Measurements from ENCODE around the gene TUBA1A. TPM values are rescaled to one million over a fixed set of nuclear protein-coding genes. Genes with fewer than 3 reads are reported as not detected.

The TUBA1A gene
- 10 to 100 TPM; 70.6 to 71.2 TPM for total RNA-seq

DNA sequence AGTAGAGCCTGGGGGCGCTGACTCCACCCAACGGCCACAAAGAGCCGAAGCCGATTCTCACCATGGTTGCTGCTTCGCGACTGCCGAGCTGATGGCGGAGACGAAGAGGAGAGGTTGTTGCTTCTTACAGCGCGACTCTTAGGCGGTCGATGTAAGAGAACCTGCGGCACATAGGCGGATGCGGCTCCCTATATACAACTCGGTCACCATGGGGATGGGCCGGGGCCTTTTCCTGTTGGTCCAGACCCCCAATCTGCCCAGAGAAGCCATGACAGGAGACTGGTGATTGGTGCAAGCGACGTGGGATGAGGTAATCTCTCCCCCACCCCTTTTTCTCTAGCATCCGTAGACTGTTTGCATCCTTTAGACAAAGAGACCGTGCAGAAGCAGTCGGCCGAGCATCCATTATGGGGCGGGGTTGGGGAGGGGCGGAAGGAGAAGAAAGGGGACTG is at the start of gene TUBA1A:
Gene TUBA1A, minus strand, starts transcription at position 165 of the 452 bp plus-strand sequence. Its CDS starts 101 bp downstream, at position 64.
- DNase-seq (peak; percentile 99), ATAC-seq (peak; percentile 92)
- Mint-ChIP-seq H3K4me1 (ENCODE audit: low read depth) (peaks cover 16% of the 10 kb centered on the region), H3K36me3 (ENCODE audit: low read depth) (peaks cover 15% of the 10 kb centered on the region), H3K9me3 (no peaks in the 10 kb centered on the region), H3K27ac (peak within 1 kb of the TSS; percentile 97), H3K4me3 (peak within 1 kb of the TSS; percentile 95), H3K27me3 (no peaks in the 10 kb centered on the region)
- ChIA-PET POLR2A (interaction anchor here (0.6 to 4.8 kb wide), 15 partner anchors 9 to 553 kb away, joined by 3 to 72 read pairs (median 5); partner anchors contain the start of genes RHEBL1, TMBIM6, TUBA1B and TUBA1C), CTCF (interaction anchor here (0.7 to 3.0 kb wide), 8 partner anchors 9 to 178 kb away, joined by 3 to 13 read pairs (median 4); partner anchors contain the start of genes SPATS2 and TUBA1B)
- TF ChIP-seq CTCF (IDR thresholded peaks at IDR 0.05) = no peak
- intact Hi-C loops (cut with micrococcal nuclease) = loop anchor here (2.0 kb wide), 1 partner anchor 58 kb away; the partner anchor contains the start of gene TUBA1B

DNA sequence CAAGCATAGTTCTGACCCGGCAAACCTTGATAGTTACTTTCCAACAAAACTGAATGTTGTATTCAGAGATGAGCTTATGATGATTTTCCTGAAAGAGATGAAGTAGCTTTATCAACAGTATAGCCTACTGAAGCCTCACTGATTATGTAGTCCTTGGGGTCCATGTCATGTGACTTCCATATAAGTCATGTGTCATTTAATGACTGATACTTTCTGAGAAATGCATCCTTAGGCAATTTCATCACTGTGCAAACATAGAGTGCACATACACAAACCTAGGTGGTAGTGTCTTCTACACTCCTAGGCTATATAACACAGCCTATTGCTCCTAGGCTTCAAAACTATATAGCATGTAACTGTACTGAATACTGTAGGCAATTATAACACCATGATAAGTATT is 47.5 kb upstream of the TUBA1A start:
- H3K27me3 Mint-ChIP-seq = no peaks in the 10 kb centered on the region
- intact Hi-C loops (cut with micrococcal nuclease) = loop anchor here (10.0 kb wide), 1 partner anchor 142 kb away; the partner anchor contains the start of gene DHH
- DNase-seq (no peak), ATAC-seq (peak; percentile 11)
- peaks cover 13% of the 10 kb centered on the region for H3K4me1 Mint-ChIP-seq (ENCODE audit: low read depth)
- TF ChIP-seq CTCF (IDR thresholded peaks at IDR 0.05) = no peak
- CTCF ChIA-PET = interaction anchor here (0.7 to 2.5 kb wide), 5 partner anchors 128 to 172 kb away, joined by 3 to 27 read pairs (median 3); partner anchors contain the start of gene SPATS2
- H3K4me3 Mint-ChIP-seq = no peak overlapping the region
- peak overlapping the region; percentile 12 for H3K27ac Mint-ChIP-seq
- POLR2A ChIA-PET = interaction anchor here (1.2 to 1.4 kb wide), 2 partner anchors 15 to 106 kb away, joined by 4 to 11 read pairs; partner anchors contain the start of gene TUBA1B
- H3K36me3 Mint-ChIP-seq (ENCODE audit: low read depth) = no peaks in the 10 kb centered on the region
- no peaks in the 10 kb centered on the region for H3K9me3 Mint-ChIP-seq

DNA sequence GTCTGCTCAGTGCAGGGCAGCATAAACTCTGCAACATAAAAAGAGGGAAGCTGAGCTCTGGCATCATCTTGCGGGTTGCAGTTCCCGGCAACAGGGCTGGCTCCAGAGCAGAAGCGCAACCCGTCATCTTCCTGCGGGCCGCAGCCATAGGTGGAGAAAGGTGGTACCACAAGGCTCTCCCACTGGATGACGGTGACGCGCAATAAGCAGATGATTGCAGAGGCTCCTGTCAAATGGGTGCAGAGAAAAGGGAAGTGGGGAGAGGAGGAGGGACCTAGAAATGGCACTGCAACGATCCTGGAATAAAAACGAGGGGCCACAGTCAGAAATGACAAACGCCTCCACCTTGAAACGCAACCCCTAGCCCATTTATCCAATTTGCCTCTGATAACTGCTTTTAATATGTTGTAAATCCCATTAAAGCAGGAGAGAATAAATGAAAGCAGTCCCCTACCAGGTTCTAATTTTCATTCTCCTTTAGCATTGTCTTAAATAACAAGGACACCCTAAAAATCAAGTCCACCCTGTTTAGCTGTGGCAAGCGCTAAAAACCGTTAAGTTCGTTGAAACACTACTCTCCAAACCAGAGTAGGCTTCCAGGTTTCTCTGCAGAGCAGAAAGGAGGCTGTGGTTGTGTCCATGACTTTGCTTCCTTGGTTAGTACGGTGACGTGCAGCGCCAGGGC is 45.1 kb upstream of the TUBA1A start:
- POLR2A ChIA-PET = interaction anchor here (0.6 to 3.0 kb wide), 4 partner anchors 31 to 107 kb away, joined by 3 to 19 read pairs (median 3); partner anchors contain the start of genes TUBA1B and TUBA1C
- Mint-ChIP-seq H3K4me1 (ENCODE audit: low read depth) (peaks cover 13% of the 10 kb centered on the region), H3K27ac (peak overlapping the region; percentile 55), H3K4me3 (peak overlapping the region; percentile 85), H3K27me3 (no peaks in the 10 kb centered on the region), H3K9me3 (no peaks in the 10 kb centered on the region), H3K36me3 (ENCODE audit: low read depth) (no peaks in the 10 kb centered on the region)
- intact Hi-C loops (cut with micrococcal nuclease) = loop anchor here (10.0 kb wide), 1 partner anchor 139 kb away; the partner anchor contains the start of gene DHH
- TF ChIP-seq CTCF (IDR thresholded peaks at IDR 0.05) = no peak
- DNase-seq (peak; percentile 18), ATAC-seq (no peak)
- CTCF ChIA-PET = interaction anchor here (1.2 to 5.8 kb wide), 6 partner anchors 9 to 237 kb away, joined by 3 to 32 read pairs (median 4); partner anchors contain the start of gene TUBA1B

DNA sequence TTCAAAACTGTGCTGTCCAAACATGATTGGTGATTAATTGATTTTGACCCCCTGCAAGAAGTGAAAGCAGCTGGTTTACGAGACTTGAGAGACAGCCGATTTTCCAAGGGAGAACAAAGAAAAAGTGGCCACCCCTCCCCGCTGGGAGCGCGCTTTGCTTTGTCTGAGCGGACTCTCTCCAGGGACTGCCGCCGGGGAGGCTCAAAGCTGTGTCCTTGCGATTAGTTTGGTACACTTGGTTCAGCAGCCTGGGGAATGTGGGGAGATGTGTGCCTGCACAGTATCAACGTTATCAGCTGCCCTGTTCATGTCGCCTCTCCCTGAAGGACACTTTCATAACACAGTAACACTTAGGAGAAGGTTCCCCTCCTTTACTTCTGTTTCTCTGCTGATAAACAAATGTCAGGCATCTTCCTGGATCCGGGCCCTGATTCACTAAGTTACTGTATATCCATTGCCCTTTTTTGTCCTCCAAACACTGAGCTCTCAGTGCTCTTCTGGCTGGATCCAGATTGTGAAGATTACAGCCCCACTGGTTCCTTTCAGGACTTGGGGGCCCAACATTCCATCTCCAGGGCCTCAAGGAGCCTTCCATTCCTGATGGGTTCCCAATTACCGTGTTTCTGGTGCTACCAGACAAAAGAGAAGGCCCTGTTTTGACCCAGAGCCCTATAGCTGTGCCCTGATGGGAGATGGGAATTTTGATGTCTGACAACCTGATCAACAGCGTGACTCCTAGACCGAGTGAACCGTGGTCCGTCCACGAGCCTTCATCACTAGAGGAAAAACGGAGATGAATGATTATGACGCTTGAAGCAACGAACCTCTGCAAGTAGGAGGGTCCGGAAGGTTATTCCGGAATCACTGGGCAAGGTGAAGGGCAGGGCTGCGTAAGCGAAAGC is 44.3 kb upstream of the TUBA1A start:
- Mint-ChIP-seq H3K36me3 (ENCODE audit: low read depth) (no peaks in the 10 kb centered on the region), H3K9me3 (no peaks in the 10 kb centered on the region), H3K4me1 (ENCODE audit: low read depth) (peaks cover 13% of the 10 kb centered on the region), H3K27ac (peak overlapping the region; percentile 55), H3K27me3 (no peaks in the 10 kb centered on the region), H3K4me3 (peak overlapping the region; percentile 85)
- ATAC-seq (no peak), DNase-seq (no peak)
- CTCF ChIA-PET = interaction anchor here (0.8 to 5.8 kb wide), 9 partner anchors 9 to 146 kb away, joined by 3 to 32 read pairs (median 3); partner anchors contain the start of genes TUBA1A and TUBA1B
- POLR2A ChIA-PET = interaction anchor here (0.8 to 3.0 kb wide), 5 partner anchors 32 to 106 kb away, joined by 3 to 19 read pairs (median 3); partner anchors contain the start of genes TUBA1B and TUBA1C
- intact Hi-C loops (cut with micrococcal nuclease) = loop anchor here (10.0 kb wide), 1 partner anchor 138 kb away; the partner anchor contains the start of gene DHH
- no peak for TF ChIP-seq CTCF (IDR thresholded peaks at IDR 0.05)
